Ureter (tissue), 1 donor: ENCODE data around the gene PREP. TPM values are rescaled to one million over a fixed set of nuclear protein-coding genes. Genes with fewer than 3 reads are reported as not detected.

ENCODE experiments used
- DNase-seq: peaks from one replicate; pipeline ENCODE4 v3.0.0-alpha.2; 2020; ENCODE audit warnings: low spot score
- total RNA-seq: library from RNA; stranded (reverse); gene quantifications from one replicate; pipeline ENCODE4 v1.2.4, GENCODE V29; 2023
- donor health status: DM: yes; HTN: yes; CAD: no.

PREP gene
- total RNA-seq, 1 donor from 2014 or later, result 37.9 TPM

DNA sequence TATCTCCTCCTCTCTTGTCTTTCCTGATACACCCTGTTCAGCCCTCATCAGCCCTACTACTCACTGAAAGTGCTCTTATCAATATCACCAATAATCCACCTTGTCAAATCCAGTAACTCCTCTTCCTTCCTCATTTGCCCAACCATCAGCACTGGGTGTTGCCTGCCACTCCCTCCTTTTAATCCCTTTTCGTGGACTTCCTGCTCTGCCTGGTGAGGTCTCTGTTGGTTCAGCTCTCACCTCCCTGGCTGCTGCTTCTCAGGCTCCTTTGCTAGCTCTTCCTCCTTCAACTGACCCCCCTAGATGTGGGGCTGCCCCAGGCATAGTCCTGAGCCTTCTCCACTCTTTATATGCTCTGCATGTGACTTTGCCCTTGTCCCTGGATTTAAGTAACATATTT lies 92.5 kb downstream of the PREP start:
- DNase-seq, result no peak

DNA sequence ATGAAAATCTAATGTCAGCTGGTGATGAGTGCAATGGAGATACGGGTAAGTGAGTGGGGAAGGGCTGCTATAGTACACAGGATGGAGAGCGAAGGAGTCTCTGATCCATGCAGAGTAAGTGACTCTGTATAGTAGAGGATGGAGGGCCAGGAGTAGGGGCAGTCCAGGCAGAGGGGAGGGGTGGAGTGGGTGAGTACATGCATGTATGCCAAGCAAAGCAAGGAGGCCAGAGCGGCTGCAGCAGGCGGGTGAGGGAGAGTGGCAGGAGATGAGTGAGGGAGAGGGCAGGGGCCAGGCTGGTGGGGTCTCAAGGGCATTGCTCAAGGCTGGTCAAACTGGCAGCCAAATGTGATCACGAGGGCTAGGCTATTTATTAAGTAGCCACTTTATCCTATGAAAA lies 94.0 kb downstream of the PREP start:
- no peak for DNase-seq

DNA sequence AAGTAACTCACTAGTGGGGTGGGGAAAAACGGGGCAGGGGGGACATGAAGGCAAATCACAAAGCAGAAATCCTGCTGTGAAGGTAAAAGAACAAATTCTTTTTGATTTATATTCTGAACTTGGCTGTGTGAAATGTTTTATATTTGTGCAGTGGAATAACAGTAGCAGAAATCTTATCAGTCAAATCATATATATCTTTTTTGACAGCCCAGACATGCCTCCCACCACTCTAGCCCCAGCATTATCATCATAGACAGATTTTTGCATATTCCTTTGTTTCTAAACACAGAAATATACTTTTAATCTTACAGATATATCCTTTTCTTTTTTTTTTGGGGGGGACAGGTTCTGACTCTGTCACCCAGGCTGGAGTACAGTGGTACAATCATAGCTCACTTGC lies 97.4 kb downstream of the PREP start:
- DNase-seq, result no peak

DNA sequence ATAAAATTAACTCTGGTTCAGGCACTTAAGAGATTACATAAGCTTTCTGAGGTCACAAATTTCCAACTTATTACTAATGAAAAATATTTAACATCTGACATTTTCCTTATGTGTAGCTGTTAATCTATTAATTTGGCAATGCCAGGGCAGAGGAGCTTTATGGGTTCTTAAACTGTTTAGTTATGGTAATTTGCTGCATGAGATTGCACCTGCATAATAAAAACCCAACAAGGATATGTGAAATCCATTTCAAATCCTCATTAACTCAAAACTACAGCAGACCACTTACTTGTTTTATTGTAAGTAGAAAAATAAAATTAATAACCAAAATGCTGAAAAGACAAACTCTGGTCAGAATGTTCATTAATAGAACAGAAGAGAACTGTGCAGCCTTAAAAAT lies 98.1 kb downstream of the PREP start:
- DNase-seq, result no peak

DNA sequence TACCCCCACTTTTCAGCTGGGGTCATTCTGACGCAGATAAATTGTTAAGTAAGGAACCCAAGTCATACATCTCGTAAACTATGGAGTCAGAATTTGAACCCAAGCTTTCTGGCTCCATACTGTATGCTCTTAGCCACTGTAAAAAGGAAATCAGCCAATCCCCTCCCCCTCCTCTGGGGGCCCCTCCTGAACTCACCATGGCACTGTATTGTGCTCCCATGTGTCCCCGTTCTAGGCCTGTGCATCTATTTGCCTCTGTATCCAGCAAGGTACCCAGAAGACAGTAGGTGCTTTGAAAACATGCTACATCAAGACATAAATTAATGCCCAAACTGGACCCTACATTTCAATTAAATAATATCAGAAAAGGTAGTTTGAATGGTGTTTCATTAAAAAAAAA lies 98.5 kb downstream of the PREP start:
- no peak for DNase-seq

DNA sequence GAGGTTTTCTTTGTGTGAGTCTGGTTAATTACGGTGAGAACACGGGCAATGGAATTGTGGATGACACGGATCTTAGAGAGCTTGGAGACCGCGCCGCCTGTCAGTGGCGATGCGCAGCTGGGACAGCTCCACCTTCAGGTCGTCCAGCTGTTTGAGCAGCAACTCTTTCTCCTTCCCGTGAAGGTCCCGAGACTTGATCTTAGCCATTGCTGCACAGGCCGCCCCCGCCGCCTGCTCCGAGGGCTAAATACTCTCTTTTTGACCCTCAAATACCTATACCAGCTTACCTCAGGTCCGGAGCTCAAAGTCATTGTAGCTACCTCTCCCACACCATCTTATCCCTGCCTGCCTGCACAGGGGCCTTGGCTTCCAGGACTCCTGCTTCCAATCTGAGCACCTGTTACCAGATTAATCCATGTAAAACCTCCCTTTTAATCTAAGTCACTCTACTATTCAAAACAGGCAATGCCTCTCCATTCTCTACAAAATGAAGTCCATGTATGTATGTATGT lies 100.2 kb downstream of the PREP start:
- DNase-seq, result no peak

DNA sequence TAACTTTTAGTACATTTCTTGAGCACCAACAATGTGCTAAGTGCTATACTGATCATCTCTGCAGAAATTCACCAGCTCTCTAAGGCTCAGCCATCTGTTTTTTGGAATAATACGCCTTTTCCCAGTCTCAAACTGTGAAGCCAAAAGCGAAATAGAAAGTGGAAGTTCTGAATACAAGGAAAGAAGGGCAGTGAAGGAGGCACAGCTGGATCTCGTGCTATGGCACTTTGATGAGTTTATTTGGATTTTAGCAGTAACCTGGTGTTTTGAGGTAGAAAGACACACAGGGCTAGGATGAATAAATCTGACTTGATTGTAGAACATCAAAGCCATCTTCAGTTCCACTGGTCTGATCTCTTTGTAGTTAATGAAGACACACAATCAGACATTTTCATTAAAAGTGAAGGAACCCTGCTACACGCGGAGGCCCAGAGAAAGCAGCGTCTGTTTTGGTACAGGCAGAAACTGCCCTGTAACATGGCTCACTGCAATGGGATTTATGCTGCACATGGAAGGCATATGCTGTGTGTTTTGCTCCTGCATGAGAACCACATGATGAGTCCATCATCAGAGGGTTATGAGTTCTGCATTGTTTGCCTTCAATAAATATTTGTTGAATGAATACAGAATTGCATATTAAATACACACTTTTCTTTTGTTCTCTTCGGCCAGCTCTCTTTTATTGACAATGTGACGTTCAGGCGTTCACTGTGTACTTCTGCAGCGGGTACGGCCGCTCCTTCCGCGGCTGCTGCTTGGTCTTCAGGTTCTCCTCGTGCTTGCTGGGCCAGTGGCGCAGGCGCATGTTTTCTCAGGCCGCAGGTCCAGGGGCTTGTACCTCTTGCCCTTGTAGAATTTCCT lies 100.9 kb downstream of the PREP start:
- DNase-seq, result no peak

DNA sequence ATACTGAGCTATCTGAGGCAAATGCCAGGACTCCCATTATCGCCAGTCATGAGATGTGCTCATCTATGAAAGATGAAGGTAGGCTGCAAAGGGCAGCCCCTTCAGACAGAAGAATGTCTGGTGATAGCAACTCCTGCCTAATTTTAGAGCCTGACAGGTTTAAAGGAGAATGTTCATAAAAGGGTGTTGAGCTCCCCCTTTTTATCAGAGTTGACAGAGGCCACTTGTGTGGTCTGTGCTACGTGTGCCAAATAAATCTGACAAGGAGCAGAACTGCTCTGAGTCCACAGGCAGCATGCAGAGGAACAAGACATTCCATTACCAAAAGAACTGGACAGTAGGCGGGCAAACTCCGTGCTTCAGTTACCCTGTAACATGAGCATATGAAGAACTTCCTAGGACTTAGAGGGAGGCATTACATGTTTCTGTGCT lies 101.8 kb downstream of the PREP start:
- no peak for DNase-seq

DNA sequence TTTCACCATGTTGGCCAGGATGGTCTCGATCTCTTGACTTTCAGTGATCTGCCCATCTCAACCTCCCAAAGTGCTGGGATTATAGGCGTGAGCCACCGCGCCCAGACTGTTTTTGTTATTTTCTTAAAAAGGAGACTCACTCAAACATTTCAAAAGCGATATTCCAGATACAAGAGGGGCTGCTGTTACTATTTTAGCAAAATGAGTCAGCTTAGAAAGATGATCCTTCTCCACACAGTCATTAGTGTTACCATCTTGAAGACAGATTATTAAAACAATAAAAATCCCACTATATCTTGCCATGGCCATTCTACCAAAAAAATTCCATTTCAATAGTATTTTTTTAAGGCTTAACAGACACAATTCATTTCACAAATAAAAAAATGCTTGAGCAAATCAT lies 102.8 kb downstream of the PREP start:
- DNase-seq, result no peak

DNA sequence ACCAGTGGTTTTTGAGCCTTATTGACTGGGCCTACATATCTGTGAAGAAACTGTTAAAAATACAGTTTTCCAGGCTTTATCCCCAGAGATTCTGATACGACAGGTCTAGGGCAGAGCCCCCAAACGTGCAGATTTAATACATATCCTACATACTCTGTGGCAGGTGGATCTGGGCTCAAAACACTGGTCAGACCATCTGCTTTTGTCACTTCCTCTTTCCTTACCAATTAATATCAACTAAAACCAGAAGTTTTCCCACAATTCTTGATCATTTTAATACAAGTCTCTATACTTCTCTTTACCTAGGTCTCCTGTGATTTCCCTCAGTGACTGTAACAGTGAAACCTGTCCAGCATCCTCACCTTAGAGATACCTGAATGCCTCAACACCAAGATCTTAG lies 108.8 kb downstream of the PREP start:
- no peak for DNase-seq

DNA sequence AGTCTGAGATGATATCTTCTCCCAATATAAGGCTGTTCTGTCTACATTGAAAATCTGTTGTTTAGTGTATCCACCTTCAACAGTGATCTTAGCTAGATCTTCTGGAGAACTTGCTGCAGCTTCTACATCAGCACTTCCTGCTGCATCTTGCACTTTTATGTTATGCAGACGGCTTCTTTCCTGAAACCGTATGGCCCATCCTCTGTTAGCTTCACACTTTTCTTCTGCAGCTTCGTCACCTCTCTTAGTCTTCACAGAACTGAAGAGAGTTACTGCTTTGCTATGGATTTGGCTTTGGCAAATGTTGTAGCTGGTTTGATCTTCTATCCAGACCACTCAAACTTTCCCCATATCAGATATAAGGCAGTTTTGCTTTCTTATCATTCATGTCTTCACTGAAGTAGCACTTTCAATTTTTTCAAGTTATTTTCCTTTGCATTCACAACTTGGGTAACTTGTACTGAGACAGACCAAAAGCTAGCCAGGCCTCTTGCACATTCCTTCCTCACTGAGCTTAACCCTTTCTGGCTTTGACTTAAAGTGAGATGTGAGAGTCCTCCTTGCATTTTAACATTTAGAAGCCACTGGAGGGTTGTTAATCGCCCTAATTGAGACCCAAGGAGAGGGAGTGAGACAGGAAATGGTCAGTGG lies 110.1 kb downstream of the PREP start:
- DNase-seq, result no peak

DNA sequence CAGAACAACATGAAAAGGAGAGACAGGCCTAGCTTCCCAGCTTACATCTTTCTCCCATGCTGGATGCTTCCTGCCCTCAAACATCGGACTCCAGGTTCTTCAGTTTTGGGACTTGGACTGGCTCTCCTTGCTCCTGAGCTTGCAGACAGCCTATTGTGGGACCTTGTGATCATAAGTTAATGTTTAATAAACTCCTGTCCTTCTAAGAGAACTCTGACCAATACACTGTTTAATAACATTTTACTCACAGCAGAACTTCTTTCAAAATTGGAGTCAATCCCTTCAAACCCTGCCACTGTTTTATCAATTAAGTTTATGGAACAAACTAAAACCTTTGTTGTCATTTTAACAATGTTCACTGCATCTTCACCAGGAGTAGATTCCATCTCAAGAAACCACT lies 111.4 kb downstream of the PREP start:
- no peak for DNase-seq

DNA sequence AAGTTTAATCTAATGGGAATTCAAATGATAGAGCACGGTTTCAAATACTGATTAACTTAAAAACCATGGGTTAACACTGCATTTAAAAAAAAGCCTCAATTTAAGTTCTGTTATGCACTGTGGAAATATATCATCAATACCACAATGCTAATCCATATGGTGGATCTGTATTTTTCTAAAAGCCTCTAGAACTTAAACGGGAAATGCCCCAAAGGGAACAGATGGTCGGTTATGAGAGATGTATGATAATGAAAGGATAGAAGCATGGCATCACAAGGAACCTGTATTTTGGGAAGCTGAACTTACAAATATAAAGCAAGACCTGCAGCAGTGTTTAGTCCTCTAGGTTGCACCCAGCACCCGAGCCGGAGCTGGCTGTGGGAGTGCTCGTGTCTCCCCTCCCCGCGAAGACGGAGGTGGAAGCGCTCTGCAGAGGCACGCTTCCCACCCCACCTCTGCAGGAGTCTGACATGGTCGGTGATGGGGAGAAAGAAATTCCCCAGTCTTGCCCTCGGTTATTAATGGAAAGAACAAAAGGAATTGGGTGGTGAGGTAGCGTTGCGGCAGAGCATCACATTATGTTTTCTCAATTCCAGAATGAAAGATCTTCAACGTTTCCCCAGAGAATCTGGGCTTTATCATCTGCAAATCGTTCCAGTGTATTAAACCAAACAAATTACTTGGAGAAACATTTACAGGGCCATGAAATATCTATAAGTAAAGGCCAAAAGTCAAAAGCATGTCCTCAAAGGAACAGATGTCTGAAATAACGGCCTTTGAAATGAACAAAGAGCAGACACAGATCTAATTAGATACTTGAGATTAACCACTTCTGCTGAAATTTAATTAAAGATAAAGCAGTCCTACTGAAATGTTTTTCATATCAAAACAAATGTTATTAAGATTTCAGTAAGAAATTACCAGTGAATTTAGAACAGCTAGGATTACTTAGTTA lies 120.0 kb downstream of the PREP start:
- no peak for DNase-seq

DNA sequence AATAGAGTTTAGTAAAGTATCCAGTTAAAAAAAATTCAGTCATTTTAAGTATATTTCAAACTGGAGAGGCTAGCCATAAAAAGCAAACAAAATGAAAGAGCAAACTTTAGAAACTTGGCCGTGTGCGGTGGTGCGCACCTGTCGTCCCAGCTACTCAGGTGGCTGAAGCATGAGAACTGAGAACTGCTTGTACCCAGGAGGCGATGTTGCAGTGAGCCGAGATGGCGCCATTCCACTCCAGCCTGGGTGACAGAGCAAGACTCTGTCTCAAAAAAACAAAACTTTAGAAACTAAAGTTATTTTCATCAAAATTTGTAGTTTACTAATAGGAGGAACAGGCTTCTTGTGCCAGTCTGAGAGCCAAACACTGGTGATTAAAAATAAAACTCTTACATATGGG lies 122.8 kb downstream of the PREP start:
- DNase-seq, result no peak

DNA sequence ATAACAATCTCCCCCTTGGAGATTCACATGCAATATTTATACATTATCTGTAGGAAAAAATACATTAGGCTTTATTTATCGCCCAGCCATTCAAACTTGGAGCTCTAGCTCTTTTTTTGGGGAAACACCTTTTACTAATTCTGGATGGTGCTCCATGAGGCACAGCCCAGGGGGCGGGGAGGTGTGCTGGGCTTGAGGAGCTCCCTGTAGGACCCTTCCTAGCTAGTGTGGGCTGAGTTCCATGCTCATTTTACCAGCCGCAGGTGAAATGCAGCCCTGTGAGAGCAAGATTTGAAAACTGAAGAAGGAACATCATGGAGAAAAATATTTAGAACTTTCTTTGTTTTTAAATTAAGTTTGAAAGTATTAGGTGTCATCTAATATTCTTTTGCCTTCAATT lies 123.4 kb downstream of the PREP start:
- no peak for DNase-seq

DNA sequence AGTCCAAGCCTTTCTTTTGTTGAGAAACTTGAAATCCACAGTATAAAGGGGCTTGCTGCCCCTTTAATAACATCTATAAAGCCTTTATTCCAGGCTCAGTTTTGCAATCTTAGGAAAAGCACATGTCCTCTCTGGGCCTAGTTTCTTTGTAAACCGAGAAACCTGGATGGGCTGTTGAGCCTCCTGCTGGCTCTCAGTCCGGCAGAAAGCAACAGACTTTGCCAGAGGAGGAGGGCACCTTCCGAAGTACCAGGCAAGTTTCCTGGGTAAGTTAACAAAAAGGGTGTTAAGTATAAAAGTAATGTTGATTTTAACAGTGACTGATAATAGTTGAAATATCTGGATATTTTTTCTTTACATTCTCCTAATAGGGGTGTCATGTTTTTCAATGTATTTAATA lies 124.1 kb downstream of the PREP start:
- DNase-seq, result no peak

DNA sequence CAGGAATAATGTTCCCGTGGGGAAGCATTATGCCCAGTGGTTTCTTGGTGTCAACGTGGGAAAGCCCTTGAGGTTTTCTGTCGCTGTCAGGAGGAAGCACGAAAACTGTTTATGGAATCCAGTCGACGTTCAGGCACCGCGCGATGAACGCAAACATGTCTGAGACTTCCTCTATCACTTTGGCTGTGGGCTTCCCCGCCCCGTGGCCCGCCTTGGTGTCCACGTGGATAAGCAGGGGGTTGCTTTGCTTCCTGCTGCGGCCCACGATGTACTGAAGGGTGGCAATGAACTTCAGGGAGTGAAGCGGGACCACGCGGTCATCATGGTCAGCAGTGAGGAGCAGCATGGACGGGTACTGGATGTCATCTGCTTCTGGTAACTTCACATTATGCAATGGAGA lies 124.8 kb downstream of the PREP start:
- no peak for DNase-seq

DNA sequence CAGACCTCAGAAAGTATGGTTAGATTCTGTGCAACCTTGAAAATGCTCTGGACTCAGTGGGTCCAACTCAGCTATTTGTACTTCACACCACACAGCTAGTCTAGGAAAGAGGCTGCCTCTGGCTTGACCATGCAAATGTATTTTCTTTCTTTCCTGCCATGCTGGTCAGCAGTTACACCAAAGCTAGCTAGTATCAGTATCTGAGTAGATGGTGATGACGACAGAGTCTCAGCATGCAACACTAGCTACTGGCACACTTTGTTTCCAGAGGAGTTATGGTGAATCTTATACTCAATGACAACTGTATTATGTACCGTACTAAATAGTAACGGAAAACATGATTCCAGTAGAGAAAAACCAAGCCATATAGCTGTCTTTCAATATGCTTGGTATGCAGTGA lies 126.5 kb downstream of the PREP start:
- no peak for DNase-seq

DNA sequence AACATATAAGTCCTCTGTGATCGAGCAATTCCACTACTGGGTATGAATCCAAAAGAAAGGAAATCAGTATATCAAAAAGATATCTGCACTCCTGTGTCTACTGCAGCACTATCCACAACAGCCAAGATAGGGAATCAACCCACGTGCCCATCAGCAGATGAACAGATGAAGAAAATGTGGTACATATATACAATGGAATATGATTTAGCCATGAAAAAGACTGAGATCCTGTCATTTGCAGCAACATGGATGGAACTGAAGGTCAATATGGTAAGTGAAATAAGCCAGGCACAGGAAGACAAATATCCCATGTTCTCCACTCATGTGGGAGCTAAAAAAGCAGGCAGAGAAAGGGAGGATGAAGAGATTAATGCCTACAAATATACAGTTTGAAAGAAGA lies 127.3 kb downstream of the PREP start:
- no peak for DNase-seq

DNA sequence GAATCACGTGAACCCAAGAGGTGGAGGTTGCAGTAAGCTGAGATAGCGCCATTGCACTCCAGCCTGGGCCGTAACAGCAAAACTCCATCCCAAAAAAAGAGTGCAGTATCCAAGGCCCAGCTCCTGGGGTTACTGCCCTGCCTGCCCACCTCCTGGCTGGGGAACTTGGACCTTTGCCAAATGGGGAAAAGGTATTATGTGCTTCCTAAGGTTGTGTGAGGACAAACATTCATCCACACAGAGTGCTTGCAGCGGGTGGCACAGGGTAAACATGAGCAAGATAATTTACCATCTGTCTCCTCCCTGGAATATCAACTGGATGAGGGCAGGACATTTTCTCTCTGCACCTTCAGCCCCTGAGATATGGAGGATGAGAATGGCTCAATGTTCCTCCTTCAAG lies 128.2 kb downstream of the PREP start:
- no peak for DNase-seq

DNA sequence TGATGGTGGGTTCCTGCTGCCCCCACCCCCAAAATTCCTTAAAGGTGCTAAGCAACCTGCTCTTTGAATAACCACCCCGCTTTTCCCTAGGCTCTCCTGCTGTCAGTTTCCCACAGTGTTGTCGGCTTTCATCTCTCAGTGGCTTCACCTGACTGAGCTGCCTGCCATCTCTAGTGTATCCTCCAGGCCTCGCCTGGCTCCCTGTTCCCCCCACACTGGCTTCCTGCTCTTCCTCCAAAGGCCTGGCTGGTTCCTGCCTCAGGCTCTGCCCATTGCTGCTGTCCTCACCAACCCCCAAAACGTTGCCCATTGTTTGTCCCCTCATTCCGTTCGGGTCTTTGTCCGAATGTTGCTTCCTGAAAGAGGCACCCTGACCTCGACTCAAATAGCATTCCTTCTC lies 129.3 kb downstream of the PREP start:
- no peak for DNase-seq

DNA sequence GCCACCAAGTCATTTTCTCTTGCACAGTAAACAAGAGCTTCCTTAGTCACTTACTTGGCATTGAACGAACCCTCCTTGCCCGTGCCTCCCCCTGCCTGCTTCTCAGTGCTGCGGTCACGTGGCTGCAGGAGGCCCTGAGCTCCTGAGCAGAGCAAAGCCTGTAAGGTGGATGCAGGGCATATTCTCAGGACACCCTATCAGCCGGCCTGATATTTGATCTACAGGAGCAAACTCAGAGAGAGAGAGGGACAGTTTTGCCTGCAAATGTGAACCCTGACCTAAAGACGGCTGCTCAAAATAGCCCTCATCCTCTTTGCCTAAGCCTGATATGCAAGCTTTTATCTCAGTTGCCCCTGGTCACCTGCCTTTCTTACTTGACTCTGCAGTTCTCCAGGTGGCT lies 130.1 kb downstream of the PREP start:
- peak; percentile 52 for DNase-seq
